ENCODE results near the gene LRRC61. TPM values are rescaled to one million over a fixed set of nuclear protein-coding genes. Genes with fewer than 3 reads are reported as not detected.

LRRC61 gene
- polyA plus RNA-seq, 1 of the 3 experiments (the other 2 are of a cell fraction): 0.99 TPM

DNA sequence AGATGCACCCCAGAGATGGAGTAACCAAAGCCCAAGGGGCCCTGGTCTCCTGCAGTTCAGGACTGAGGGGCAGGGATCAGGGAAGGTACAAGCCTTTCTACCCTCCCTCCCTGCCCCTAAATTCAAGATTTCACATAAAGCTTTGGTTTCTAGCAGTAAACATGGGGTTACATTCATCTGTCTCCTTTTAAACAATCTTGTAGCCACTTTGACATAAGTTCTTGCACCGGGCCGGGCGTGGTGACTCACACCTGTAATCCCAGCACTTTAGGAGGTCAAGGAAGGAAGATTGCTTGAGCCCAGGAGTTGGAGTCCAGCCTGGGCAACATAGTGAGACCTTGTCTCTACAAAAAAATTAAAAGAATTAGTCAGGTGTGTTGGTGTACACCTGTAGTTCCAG lies 4.2 kb downstream of the LRRC61 start:
- no peaks in the 10 kb centered on the region for H3K9me3 ChIP-seq
- DNase-seq: no peak
- H2AFZ ChIP-seq (ENCODE audit: low read depth): no peak overlapping the region
- H4K20me1 ChIP-seq (ENCODE audit: insufficient read depth): no peaks in the 10 kb centered on the region
- no peak overlapping the region for H3K4me2 ChIP-seq
- no peak overlapping the region for H3K27ac ChIP-seq (ENCODE audit: low read depth in 2 of 2, low read length in 1 of 2)
- H3K4me3 ChIP-seq (ENCODE audit: low read depth in 2 of 2, low read length in 1 of 2): no peak overlapping the region
- H3K27me3 ChIP-seq (ENCODE audit: insufficient read depth): peaks cover 5% of the 10 kb centered on the region; the same call in 1 of the 2 replicates
- H3K4me1 ChIP-seq (ENCODE audit: control insufficient read depth in 1 of 2, insufficient read depth in 2 of 2, low read depth in 1 of 2, low read length in 1 of 2): peaks cover 0 to 7% of the 10 kb centered on the region in 2 experiments; a peak in 1 of 4 replicates
- no peaks in the 10 kb centered on the region for H3F3A ChIP-seq (replicated peaks; ENCODE audit: insufficient read depth)
- H3K9me2 ChIP-seq: no peaks in the 10 kb centered on the region
- H3K79me2 ChIP-seq (ENCODE audit: insufficient read depth): no peaks in the 10 kb centered on the region
- WGBS (ENCODE audit: low lambda C conversion rate): 87% methylated on average over 3 of the region's 3 CpGs
- ChIA-PET POLR2A (no interaction called here), CTCF (interaction anchor here (1.3 kb wide), 1 partner anchor 31 kb away, joined by 3 read pairs; no protein-coding TSS in a partner anchor)
- TF ChIP-seq, protein P1, sequence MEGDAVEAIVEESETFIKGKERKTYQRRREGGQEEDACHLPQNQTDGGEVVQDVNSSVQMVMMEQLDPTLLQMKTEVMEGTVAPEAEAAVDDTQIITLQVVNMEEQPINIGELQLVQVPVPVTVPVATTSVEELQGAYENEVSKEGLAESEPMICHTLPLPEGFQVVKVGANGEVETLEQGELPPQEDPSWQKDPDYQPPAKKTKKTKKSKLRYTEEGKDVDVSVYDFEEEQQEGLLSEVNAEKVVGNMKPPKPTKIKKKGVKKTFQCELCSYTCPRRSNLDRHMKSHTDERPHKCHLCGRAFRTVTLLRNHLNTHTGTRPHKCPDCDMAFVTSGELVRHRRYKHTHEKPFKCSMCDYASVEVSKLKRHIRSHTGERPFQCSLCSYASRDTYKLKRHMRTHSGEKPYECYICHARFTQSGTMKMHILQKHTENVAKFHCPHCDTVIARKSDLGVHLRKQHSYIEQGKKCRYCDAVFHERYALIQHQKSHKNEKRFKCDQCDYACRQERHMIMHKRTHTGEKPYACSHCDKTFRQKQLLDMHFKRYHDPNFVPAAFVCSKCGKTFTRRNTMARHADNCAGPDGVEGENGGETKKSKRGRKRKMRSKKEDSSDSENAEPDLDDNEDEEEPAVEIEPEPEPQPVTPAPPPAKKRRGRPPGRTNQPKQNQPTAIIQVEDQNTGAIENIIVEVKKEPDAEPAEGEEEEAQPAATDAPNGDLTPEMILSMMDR (IDR thresholded peaks at IDR 0.05): no peak
- TF ChIP-seq, protein P2, sequence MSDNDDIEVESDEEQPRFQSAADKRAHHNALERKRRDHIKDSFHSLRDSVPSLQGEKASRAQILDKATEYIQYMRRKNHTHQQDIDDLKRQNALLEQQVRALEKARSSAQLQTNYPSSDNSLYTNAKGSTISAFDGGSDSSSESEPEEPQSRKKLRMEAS (IDR thresholded peaks at IDR 0.05; ENCODE audit: low read depth): no peak
- TF ChIP-seq ELF1 (IDR thresholded peaks at IDR 0.05): no peak
- no peak for TF ChIP-seq JUND (IDR thresholded peaks at IDR 0.05)
- TF ChIP-seq MEF2A (IDR thresholded peaks at IDR 0.05; ENCODE audit: borderline replicate concordance, low read depth): no peak
- TF ChIP-seq RFX5 (IDR thresholded peaks at IDR 0.05; ENCODE audit: low read length): no peak
- TF ChIP-seq EZH2phosphoT487 (IDR thresholded peaks at IDR 0.05; ENCODE audit: borderline replicate concordance, low read depth): no peak
- TF ChIP-seq FOSL2 (IDR thresholded peaks at IDR 0.05; ENCODE audit: borderline replicate concordance, low read depth): no peak
- H3K9ac ChIP-seq: no peak overlapping the region
- no peaks in the 10 kb centered on the region for H3K36me3 ChIP-seq (replicated peaks in 1 of 2; ENCODE audit: control insufficient read depth in 1 of 2, insufficient read depth in 2 of 2, low read length in 1 of 2)

DNA sequence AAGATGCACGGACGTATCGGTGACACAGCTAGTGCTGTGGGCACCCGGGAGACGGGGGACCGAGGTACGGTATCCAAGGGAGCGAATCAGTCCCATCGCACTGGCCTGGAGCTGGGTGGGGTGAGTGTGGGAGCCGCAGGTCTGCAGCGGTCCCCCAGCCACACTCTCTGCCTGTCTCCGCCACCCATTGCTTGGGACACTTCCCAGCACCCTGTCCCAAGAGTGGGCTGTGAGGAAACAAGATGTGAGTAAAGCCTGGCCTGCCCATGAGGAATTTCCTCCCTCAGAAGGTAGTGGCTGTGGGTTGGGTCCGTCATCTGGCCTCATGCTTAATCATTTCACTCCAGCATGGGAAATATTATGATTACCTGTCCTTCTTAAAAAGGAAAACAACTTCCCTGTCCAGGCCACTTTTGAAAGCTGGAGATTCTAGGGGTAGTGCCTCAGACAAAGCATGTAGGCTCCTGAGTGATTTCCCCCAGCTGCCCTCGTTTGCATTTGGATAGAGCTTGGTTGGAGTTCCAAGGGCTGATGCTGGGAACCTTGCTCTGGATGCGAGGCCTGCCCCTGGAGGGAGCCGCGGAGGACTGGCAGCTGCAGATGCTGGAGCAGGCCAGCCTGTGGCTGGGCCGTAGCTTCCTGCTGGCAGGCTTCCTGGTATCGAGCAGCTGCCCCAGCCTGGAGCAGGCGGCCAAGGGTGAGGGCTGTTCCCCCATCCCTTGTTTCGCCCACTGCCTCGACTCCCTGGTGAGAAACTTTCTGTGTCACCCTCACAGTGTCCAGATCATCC lies 6.4 kb downstream of the LRRC61 start:
- H3K36me3 ChIP-seq (replicated peaks in 1 of 2; ENCODE audit: control insufficient read depth in 1 of 2, insufficient read depth in 2 of 2, low read length in 1 of 2): no peaks in the 10 kb centered on the region
- CTCF ChIA-PET: interaction anchor here (0.7 to 1.1 kb wide), 2 partner anchors 91 to 92 kb away, joined by 3 to 4 read pairs; no protein-coding TSS in a partner anchor
- no peak overlapping the region for H3K4me2 ChIP-seq
- no peak overlapping the region for H2AFZ ChIP-seq (ENCODE audit: low read depth)
- no peak overlapping the region for H3K4me3 ChIP-seq (ENCODE audit: low read depth in 2 of 2, low read length in 1 of 2)
- no peak overlapping the region for H3K9ac ChIP-seq
- no peaks in the 10 kb centered on the region for H3K9me2 ChIP-seq
- POLR2A ChIA-PET: no interaction called here
- H3K9me3 ChIP-seq: no peaks in the 10 kb centered on the region
- no peaks in the 10 kb centered on the region for H3K27me3 ChIP-seq (ENCODE audit: insufficient read depth)
- H4K20me1 ChIP-seq (ENCODE audit: insufficient read depth): no peaks in the 10 kb centered on the region
- 83% methylated on average over 21 of the region's 22 CpGs for WGBS (ENCODE audit: low lambda C conversion rate)
- no peaks in the 10 kb centered on the region for H3F3A ChIP-seq (replicated peaks; ENCODE audit: insufficient read depth)
- H3K27ac ChIP-seq (ENCODE audit: low read depth in 2 of 2, low read length in 1 of 2): no peak overlapping the region
- DNase-seq: no peak
- H3K4me1 ChIP-seq (ENCODE audit: control insufficient read depth in 1 of 2, insufficient read depth in 2 of 2, low read depth in 1 of 2, low read length in 1 of 2): no peaks in the 10 kb centered on the region; a peak in 1 of 4 replicates
- H3K79me2 ChIP-seq (ENCODE audit: insufficient read depth): no peaks in the 10 kb centered on the region
- TF ChIP-seq SIN3A (IDR thresholded peaks at IDR 0.05; ENCODE audit: borderline replicate concordance, low read depth, low read length) (no peak), MXI1 (IDR thresholded peaks at IDR 0.05; ENCODE audit: low read depth, low read length) (no peak), JUND (IDR thresholded peaks at IDR 0.05) (no peak), RFX5 (IDR thresholded peaks at IDR 0.05; ENCODE audit: low read length) (no peak), EZH2phosphoT487 (IDR thresholded peaks at IDR 0.05; ENCODE audit: borderline replicate concordance, low read depth) (no peak), MEF2A (IDR thresholded peaks at IDR 0.05; ENCODE audit: borderline replicate concordance, low read depth) (no peak), NRF1 (IDR thresholded peaks at IDR 0.05; ENCODE audit: low read depth, low read length) (no peak), GATA2 (CRISPR knock-in tag; IDR thresholded peaks at IDR 0.05) (no peak)
- TF ChIP-seq, protein P3, sequence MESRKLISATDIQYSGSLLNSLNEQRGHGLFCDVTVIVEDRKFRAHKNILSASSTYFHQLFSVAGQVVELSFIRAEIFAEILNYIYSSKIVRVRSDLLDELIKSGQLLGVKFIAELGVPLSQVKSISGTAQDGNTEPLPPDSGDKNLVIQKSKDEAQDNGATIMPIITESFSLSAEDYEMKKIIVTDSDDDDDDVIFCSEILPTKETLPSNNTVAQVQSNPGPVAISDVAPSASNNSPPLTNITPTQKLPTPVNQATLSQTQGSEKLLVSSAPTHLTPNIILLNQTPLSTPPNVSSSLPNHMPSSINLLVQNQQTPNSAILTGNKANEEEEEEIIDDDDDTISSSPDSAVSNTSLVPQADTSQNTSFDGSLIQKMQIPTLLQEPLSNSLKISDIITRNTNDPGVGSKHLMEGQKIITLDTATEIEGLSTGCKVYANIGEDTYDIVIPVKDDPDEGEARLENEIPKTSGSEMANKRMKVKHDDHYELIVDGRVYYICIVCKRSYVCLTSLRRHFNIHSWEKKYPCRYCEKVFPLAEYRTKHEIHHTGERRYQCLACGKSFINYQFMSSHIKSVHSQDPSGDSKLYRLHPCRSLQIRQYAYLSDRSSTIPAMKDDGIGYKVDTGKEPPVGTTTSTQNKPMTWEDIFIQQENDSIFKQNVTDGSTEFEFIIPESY (IDR thresholded peaks at IDR 0.05; ENCODE audit: borderline replicate concordance, low read depth): no peak
- TF ChIP-seq, protein P4, sequence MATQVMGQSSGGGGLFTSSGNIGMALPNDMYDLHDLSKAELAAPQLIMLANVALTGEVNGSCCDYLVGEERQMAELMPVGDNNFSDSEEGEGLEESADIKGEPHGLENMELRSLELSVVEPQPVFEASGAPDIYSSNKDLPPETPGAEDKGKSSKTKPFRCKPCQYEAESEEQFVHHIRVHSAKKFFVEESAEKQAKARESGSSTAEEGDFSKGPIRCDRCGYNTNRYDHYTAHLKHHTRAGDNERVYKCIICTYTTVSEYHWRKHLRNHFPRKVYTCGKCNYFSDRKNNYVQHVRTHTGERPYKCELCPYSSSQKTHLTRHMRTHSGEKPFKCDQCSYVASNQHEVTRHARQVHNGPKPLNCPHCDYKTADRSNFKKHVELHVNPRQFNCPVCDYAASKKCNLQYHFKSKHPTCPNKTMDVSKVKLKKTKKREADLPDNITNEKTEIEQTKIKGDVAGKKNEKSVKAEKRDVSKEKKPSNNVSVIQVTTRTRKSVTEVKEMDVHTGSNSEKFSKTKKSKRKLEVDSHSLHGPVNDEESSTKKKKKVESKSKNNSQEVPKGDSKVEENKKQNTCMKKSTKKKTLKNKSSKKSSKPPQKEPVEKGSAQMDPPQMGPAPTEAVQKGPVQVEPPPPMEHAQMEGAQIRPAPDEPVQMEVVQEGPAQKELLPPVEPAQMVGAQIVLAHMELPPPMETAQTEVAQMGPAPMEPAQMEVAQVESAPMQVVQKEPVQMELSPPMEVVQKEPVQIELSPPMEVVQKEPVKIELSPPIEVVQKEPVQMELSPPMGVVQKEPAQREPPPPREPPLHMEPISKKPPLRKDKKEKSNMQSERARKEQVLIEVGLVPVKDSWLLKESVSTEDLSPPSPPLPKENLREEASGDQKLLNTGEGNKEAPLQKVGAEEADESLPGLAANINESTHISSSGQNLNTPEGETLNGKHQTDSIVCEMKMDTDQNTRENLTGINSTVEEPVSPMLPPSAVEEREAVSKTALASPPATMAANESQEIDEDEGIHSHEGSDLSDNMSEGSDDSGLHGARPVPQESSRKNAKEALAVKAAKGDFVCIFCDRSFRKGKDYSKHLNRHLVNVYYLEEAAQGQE (IDR thresholded peaks at IDR 0.05; ENCODE audit: low read depth, low read length): no peak
- TF ChIP-seq, protein P5, sequence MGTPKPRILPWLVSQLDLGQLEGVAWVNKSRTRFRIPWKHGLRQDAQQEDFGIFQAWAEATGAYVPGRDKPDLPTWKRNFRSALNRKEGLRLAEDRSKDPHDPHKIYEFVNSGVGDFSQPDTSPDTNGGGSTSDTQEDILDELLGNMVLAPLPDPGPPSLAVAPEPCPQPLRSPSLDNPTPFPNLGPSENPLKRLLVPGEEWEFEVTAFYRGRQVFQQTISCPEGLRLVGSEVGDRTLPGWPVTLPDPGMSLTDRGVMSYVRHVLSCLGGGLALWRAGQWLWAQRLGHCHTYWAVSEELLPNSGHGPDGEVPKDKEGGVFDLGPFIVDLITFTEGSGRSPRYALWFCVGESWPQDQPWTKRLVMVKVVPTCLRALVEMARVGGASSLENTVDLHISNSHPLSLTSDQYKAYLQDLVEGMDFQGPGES (IDR thresholded peaks at IDR 0.05; ENCODE audit: low read depth, low read length): no peak
